IPS-15b (cell line): ENCODE results near the gene AKT1S1.
A peak's percentile ranks its signal among the peaks of the same experiment; 100 is the strongest.

ENCODE experiments used
- H3K27me3 ChIP-seq: one replicate; pipeline ENCODE4 v1.6.1; 2013; ENCODE audit warnings: low read length; ENCODE audit not compliant: control insufficient read depth, insufficient read depth
- H3K36me3 ChIP-seq: one replicate; pipeline ENCODE4 v1.6.1; 2013; ENCODE audit warnings: low read length; ENCODE audit not compliant: control insufficient read depth, insufficient read depth
- H3K4me1 ChIP-seq: one replicate; pipeline ENCODE4 v1.6.1; 2013; ENCODE audit warnings: mild to moderate bottlenecking, low read length; ENCODE audit not compliant: control insufficient read depth, insufficient read depth
- H3K4me3 ChIP-seq: one replicate; pipeline ENCODE4 v1.5.1; 2013; ENCODE audit warnings: low read depth, low read length
- H3K9ac ChIP-seq: one replicate; pipeline ENCODE4 v1.6.1; 2013; ENCODE audit warnings: low read depth, mild to moderate bottlenecking, low read length
- H3K9me3 ChIP-seq: one replicate; pipeline ENCODE4 v1.6.1; 2013; ENCODE audit warnings: mild to moderate bottlenecking, low read length; ENCODE audit not compliant: control insufficient read depth, insufficient read depth

AKT1S1 gene

DNA sequence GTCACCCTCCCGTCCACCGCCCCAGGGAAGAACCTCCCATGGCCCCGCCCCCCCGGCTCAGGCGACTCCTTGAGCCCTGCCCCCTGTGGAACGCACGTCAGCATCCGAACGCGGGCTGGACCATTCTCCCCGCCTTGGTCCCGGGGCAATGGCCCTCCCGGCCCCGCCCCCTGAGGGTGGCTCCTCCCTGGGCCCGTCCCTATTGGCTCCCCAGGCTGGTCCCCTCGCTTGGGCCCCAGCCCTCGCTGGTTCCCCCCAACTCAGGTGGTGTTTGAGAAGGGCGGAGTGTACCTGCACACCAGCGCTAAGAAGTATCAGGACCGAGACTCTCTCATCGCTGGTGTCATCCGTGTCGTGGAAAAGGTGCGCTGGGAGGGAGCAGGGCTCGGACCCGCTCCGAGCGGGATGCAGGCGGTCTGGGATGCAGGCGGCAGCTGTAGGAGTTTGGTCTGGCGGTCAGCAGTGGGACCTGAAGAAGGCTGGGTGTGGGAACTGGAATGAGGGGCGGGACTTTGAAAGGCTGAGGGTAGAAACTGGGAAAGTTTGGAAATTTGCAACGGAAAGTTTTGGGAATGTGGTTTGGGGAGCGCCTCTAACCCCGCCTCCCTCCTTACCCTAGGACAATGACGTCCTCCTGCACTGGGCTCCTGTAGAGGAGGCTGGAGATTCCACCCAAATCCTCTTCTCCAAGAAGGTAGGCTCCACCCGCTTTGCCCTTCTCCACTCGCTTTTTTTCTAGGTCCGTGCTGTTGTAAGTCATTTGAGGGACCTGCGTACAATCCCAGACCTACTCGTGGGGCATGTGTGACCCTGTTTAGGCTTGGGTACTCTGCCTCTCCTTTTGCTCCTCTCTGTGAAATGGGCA, 956 bp upstream of the AKT1S1 start:
- Histone ChIP-seq H3K9me3 (no peaks in the 10 kb centered on the region), H3K27me3 (no peaks in the 10 kb centered on the region), H3K9ac (peak overlapping the region; percentile 85), H3K4me1 (peaks cover 5% of the 10 kb centered on the region), H3K36me3 (peaks cover 38% of the 10 kb centered on the region), H3K4me3 (peak overlapping the region; percentile 99)

DNA sequence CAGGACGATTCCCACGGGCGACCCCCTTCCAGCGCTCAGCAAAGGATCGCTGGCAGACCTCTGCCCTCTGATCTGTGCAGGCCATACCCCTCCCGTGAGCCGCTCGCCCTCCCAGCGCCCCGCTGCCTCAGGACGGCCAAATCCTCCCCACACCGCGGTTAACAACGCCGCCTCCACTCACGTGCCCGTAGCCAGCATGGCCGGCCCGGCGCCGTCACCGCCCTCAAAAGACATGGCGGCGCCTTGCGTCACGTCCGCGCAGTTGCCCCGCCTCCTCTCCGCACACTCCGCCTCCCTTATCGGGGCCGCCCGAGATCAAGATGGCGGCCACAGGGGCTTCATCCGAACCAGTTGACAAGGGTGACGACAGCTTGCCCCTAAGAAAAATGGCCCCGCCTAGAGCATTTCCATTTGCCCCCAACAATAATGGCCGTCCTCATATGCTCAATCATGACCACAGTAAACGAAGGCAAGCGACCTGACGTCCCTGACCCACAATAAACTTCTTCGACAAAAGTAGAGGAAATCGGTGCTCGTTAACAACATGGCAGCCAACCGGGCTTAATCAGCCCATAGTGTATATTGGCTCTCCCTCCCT, 634 bp downstream of the AKT1S1 start:
- peaks cover 5% of the 10 kb centered on the region for H3K4me1 ChIP-seq
- no peaks in the 10 kb centered on the region for H3K27me3 ChIP-seq
- peaks cover 23% of the 10 kb centered on the region for H3K36me3 ChIP-seq
- no peaks in the 10 kb centered on the region for H3K9me3 ChIP-seq
- H3K4me3 ChIP-seq = peak overlapping the region; percentile 99
- H3K9ac ChIP-seq = peak overlapping the region; percentile 100

DNA sequence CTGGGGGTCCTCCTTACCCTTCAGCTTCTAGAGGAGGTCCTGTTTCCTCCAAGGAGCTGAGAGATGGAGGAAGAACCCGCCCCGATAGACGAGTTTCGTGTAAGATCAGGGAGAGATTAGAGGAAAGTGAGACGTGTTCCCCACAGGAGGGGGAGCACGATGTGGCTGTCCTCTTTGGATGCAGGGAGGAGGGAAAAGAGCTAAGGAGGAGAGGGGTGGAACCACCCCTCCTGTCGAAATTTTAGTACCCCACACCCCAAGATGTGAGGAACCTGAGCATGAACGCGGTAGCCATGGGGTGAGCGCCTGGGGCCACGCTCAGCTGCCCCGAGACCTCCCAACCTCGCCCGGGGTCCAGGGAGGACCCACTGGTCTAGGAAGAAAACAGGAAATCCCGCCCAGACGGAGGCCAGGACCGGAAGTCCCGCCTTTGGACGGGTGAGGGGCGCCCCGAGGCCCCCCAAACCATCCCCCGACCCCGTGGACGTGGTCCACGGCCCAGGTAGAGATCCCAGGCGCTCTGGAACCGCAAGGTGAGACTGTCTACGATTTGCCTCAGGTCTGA, 1.2 kb downstream of the AKT1S1 start:
- peaks cover 17% of the 10 kb centered on the region for H3K36me3 ChIP-seq
- peak overlapping the region; percentile 100 for H3K9ac ChIP-seq
- peaks cover 5% of the 10 kb centered on the region for H3K4me1 ChIP-seq
- H3K9me3 ChIP-seq = no peaks in the 10 kb centered on the region
- peak overlapping the region; percentile 99 for H3K4me3 ChIP-seq
- H3K27me3 ChIP-seq = no peaks in the 10 kb centered on the region

DNA sequence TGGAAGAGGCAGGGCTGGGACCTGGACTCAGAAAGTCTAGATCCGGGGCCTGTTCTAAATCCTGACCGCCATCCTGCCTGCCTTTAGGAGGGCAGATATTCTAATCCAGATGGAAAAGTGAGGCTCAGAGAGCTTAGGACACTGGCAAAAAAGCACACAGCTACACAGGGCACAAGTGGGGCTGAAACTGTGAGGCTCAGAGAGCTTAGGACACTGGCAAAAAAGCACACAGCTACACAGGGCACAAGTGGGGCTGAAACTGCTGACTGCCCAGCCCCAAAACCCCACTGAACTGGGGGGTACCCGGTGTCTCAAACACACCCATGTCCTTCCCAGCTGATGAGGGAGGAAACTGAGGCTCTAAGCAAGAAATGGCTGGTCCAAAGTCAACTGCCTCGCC, 2.0 kb downstream of the AKT1S1 start:
- H3K4me1 ChIP-seq = peaks cover 5% of the 10 kb centered on the region
- peaks cover 10% of the 10 kb centered on the region for H3K36me3 ChIP-seq
- H3K27me3 ChIP-seq = no peaks in the 10 kb centered on the region
- H3K9ac ChIP-seq = peak overlapping the region; percentile 100
- H3K4me3 ChIP-seq = peak overlapping the region; percentile 99
- H3K9me3 ChIP-seq = no peaks in the 10 kb centered on the region

DNA sequence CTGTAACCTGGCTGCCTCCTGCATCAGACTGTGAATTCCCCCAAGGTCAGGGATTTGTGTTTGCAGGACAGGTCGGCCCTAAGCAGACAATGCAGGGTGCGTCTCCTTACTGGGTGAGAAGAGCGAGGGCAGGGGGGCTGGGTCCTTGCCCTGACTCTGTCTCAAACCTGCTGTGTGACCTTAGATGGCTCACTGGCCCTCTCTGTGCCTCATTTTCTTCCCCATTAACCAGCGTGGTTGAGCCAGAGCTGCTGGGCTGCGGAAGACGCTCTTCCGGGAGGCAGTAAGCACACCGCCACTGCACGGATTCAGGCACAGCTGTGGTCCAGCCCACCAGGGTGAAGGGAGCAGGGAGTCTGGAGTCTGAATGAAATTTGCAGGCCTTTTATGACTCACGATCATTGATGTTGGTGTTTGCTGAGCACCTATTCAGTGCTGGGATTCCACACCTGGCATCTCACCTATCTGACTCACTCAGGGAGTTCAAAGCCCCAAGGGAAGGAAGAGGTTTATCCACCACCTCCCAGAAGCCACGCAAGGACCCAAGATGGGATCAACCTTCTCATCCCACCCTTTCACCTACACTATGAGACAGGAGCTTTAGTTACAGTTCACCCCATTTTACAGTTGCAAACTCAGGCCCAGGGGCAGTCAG, 2.5 kb downstream of the AKT1S1 start:
- H3K36me3 ChIP-seq = peaks cover 8% of the 10 kb centered on the region
- peak overlapping the region; percentile 100 for H3K9ac ChIP-seq
- H3K27me3 ChIP-seq = no peaks in the 10 kb centered on the region

DNA sequence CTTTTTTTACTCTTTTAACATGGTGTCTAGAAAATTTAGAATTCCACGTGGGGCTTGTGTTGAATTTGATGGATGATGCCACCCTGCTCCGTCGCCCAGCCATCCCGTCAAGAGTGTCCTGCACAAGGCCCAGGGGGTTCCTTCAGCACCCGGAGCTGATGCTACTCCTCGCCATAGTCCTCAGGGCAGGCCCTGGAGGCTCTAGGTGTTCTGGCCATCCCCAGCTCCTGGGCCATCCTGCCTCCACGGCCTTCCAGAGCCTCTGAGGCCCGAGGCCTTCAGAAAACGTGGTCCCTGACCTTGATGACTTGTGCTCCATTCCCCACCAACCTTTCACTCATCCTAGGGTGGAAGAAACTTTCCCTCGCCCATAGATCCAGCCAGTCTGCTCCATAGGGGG, 3.3 kb downstream of the AKT1S1 start:
- Histone ChIP-seq H3K36me3 (peaks cover 3% of the 10 kb centered on the region), H3K9me3 (no peaks in the 10 kb centered on the region), H3K4me3 (no peak overlapping the region), H3K9ac (no peak overlapping the region), H3K27me3 (no peaks in the 10 kb centered on the region), H3K4me1 (peaks cover 5% of the 10 kb centered on the region)

More for the DNA sequence above, 2.5 kb downstream of the AKT1S1 start:
- peaks cover 5% of the 10 kb centered on the region for H3K4me1 ChIP-seq
- H3K9me3 ChIP-seq = no peaks in the 10 kb centered on the region
- no peak overlapping the region for H3K4me3 ChIP-seq

DNA sequence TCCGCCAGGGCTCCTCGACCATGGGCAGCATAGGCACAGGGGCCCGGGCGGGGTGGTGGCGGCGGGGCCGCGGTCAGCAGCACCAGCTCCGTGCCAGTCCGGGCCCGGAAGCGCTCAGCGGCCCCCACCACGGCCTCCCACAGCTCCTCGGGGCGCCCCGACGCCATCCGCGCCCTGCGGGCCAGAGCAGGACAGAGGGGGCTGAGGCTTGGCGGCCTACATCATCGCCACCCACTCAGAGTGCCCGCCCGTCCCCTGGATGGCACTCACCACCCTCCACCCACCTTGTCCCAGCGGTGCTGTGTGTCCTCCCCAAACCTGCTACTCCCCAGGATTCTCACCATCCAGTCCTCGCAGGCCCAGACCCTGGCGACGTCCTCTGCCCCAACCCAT, 4.0 kb downstream of the AKT1S1 start:
- Histone ChIP-seq H3K36me3 (peaks cover 2% of the 10 kb centered on the region), H3K4me1 (peaks cover 5% of the 10 kb centered on the region), H3K9me3 (no peaks in the 10 kb centered on the region), H3K27me3 (no peaks in the 10 kb centered on the region), H3K9ac (no peak overlapping the region), H3K4me3 (no peak overlapping the region)

DNA sequence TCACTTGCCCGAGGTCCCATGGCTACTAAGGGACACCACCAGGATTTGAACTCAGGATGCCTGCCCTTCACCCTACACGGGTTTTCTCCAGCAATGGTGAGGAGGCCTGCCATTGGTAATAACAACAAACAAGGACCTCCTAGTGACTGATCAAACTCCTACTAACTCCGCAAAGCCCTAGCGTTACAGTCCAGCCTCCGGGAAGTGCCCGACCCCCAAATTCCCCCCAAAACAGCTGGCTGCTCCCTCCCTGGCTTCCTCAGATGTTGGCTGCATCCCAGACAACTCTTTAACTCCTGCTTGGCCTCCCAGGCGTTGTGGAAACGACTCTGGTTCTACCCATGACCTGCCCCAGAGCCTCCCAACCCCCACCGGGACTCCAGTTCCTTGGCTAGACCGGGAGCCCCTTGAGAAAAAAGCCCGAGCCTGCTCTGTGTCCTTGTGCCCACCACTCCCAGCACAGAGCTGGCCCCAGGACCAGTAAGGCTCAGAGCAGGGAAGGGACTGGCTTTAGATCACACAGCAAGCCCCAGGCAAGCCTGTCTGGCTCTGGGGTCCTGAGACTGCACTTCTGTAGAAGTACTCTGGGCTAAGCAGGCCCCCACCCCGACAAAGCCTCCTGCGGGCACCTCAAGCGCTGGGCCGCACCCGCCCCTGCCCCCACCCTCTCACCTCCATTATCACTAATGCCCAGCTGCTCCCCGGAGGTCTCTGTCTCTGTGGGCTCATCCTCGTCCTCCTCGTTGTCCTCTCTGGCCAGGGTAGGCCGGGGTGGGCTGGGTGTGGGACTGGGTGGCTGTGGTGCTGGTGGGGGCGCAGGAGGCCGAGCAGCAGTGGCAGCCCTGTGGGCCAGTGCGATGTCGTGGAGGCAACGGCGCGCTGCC, 4.7 kb downstream of the AKT1S1 start:
- peaks cover 2% of the 10 kb centered on the region for H3K36me3 ChIP-seq
- H3K4me1 ChIP-seq = peaks cover 5% of the 10 kb centered on the region
- no peaks in the 10 kb centered on the region for H3K27me3 ChIP-seq
- H3K4me3 ChIP-seq = no peak overlapping the region
- H3K9ac ChIP-seq = no peak overlapping the region
- no peaks in the 10 kb centered on the region for H3K9me3 ChIP-seq

DNA sequence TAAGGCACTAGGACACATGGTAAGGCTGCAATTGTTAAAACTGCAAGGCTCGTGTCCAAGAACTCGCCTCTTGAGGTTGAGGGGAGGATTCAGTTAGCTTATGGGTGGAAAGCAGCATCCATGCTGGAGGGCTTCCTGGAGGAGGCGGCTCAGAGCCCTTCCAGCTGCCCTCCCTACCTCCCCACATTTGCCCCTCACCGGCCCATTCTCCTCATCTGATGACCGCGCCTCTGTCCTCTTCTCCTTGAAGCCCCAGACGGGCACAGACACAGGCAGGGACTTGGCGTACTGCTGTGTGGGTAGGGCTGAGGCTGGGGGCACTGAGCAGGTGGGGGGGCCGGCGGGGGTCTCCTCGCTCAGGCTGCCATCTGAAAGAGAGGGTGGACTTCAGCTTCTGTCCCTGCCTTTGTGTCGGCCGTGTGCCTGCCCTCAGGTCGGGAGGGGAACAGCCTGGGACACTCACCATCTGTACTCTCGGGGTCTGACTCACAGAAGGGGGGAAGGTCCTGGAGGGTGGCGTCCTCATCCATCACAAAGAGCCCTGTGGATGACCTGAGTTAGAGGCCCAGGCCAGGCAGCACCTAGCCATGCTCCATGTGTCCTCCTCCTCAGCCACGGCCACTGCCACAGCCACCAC, 5.7 kb downstream of the AKT1S1 start:
- Histone ChIP-seq H3K9me3 (no peaks in the 10 kb centered on the region), H3K9ac (no peak overlapping the region), H3K27me3 (no peaks in the 10 kb centered on the region), H3K36me3 (peaks cover 2% of the 10 kb centered on the region), H3K4me3 (no peak overlapping the region), H3K4me1 (peaks cover 5% of the 10 kb centered on the region)

DNA sequence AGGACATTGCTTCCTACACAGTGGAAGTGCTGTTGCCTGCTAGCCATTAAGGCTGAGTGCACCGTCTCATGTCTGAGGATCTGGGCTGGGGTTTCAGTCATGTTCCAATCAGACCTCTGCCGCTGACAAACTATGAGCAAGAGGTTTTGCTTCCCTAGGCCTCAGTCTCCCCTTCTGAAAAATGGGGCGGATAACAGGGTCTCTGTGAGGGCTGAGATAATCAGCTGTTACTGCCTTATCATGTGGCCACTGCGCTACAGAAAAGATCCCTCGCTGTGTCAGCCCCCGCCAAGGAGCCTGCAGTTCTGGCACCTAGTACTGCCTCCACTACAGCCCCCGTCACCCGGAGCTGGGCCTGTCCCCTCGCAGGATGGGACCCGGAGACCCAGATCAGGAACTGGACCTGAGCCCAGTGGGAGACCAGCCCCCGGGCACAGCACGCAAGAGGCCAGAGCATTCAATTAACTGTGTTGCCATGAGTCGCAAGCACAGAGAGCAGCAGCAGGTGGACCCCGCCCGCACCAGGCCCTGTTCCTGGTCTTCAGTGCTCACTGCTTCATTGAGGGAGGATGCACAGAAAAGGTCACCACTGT, 6.8 kb downstream of the AKT1S1 start:
- Histone ChIP-seq H3K36me3 (no peaks in the 10 kb centered on the region), H3K9me3 (no peaks in the 10 kb centered on the region), H3K4me1 (peaks cover 3% of the 10 kb centered on the region), H3K4me3 (peak overlapping the region; percentile 78), H3K27me3 (no peaks in the 10 kb centered on the region), H3K9ac (peak overlapping the region; percentile 74)
